NCI-H446 treated with DMSO at 0.1 percent for 48 hours (cell line): ENCODE data around the gene SLC25A5.
"Not testable (repeated sequence)": the region's sequence is repeated elsewhere in the genome, so short reads cannot be mapped to it uniquely, and the experiment has no call there.

Source experiments
- DNase-seq: peaks from one replicate; lab custom pipeline; 2025; lab: John Stamatoyannopoulos, UW

Gene SLC25A5

GRCh38 chrX:119477812-119478232 lies 9.6 kb downstream of the SLC25A5 start:
- DNase-seq = no peak

GRCh38 chrX:119478504-119478903 lies 10.3 kb downstream of the SLC25A5 start:
- DNase-seq = no peak

DNA sequence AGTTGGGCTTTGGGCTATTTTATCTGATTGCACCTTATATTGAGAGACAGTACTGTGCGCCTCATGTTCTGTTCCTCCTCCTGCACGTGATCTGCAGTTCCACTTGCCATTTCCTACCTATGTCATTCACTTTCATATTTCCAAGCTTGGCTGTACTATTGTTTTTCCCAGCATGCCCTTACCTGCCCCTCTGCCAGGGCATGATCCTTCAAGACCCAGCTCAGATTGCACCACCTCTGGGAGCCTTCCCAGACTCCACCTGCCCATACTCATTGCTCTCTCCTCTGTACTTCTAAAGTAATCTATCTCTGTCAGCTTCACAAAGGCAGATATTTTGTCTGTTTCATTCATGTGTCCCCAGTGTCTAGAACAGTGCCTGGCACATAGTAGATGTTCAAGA lies 11.6 kb downstream of the SLC25A5 start:
- no peak for DNase-seq

GRCh38 chrX:119481323-119481801 lies 13.1 kb downstream of the SLC25A5 start:
- no peak for DNase-seq

GRCh38 chrX:119482041-119482440 lies 13.8 kb downstream of the SLC25A5 start:
- no peak for DNase-seq

GRCh38 chrX:119482481-119483480 lies 14.5 kb downstream of the SLC25A5 start:
- DNase-seq = no peak

DNA sequence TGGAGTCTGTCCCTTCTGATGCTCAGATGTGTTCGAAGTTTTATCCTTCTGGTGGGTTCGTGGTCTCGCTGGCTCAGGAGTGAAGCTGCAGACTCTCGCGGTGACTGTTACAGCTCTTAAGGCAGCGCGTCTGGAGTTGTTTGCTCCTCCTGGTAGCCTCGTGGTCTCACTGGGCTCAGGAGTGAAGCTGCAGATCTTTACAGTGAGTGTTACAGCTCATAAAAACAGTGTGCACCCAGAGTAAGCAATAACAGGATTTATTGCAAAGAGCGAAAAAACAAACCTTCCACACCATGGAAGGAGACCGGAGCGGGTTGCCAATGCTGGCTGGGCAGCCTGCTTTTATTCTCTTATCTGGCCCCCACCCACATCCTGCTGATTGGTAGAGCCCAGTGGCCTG lies 18.5 kb downstream of the SLC25A5 start:
- no peak for DNase-seq

GRCh38 chrX:119487766-119488165 lies 19.5 kb downstream of the SLC25A5 start:
- DNase-seq = not testable (repeated sequence)

DNA sequence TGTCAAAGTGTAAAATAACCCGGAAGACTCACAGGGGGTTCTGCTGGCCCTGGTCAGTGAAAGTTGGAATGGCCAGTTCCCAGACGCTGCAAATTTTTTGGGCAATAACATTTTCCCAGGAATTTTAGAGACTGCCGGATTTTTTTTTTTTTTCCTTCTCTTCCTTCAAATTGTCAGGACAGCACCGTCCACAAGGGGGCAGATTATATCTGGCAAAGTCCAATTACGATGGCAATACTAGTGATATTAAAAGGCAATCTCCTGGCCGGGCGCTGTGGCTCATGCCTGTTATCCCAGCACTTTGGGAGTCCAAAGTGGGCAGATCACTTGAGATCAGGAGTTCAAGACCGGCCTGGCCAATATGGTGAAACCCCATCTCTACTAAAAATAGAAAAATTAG lies 20.5 kb downstream of the SLC25A5 start:
- DNase-seq = no peak

- DNase-seq = no peak
These were observed 21.2 kb downstream of the SLC25A5 start for GRCh38 chrX:119489212-119490074.

DNA sequence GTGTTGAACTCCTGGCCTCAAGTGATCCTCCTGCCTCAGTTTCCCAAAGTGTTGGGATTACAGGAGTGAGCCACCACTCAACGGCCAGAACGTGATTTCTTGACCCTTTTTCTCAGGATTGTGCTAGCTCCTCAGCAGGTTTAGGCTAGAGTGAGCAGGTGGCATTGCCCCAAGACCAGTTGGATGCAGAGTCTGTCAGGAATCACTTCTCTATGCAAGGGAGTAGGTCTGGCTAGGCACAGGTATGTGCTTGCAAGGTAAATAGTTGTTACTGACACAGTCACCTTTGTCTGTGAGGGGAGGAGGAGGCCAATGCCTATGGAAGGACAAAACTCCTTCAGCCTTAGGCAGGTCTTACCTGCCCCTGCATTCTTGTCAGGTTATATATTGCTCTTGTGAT lies 24.2 kb downstream of the SLC25A5 start:
- no peak for DNase-seq

- not testable (repeated sequence) for DNase-seq
These were observed 25.7 kb downstream of the SLC25A5 start for GRCh38 chrX:119493851-119494495.

DNA sequence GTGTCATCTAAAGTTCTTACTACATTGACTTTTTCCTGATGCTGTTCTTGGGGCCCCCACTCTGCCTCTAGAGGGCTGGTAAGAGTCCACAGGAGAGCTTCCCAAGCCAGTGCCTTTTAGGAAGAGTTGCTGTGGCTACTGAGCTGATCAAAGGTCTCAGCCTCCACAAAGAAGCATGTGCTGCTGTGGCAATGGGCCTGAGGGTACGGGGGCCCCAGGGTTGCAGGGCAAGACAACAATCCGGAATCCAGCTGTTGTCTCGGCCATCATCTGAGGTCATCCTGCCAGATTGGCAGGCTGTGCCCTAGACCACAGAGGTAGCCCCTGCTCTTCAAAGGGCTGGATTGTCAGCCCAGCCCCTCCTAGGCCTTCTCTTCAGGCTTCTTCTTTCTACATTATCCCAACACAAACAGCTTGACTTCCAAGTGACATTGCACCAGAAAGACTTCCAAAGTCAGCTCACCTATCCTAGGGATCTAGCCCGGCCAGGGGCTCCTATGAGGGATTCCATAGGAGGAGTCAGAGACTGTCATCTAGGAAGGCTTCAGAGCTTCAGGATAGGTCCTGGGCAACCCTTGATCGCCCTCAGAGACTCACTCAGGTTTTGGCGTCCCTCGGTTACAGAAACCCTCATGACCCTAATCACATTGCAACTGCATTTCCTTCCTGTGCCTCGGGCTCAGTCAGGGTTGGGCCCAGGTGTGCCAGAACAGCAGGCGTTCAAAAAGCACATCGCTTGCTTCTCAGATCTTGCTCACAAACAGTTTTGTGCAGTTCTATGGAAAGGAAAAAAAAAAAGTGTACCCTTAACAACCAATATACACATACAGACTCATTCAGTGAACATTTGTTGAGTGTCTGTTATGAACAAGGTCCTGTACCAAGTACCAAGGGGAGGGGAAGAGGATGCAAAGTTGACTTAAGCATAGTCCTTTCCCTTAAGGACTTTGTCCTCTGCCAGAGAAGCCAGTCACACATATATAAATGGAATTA lies 27.8 kb downstream of the SLC25A5 start:
- no peak for DNase-seq

- no peak for DNase-seq
These were observed 28.9 kb downstream of the SLC25A5 start for GRCh38 chrX:119497185-119497584.

DNA sequence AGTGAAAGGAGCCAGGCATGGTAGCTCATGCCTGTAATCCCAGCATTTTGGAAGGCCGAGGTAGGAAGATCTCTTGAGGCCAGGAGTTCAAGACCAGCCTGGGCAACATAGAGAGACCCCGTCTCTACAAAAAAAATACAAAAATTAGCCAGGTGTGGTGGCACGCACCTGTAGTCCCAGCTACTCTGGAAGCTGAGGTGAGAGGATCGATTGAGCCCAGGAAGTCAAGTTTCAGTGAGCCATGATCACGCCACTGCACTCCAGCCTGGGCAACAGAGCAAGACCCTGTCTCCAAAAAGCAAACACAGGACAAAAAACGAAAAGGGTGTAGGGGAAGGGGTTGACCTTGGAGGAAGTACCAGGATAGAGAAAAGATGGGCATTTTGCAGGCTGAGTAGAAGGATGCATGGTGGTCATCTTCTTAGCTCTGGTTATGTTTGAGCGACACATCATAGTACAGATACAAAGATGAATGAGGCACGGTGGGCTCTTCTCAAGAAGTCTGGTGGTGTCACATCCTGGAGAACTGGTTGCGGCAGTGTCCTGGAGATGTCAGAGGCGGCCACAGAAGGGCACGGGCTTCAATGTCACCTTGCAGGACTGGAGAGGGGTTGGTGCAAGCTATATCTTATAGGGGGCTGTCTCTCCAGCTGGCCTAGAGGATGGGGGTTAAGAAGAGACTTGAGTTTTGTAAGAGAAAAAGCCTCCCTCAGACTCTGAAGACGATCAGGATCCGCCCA lies 32.0 kb downstream of the SLC25A5 start:
- DNase-seq = no peak

- DNase-seq = no peak
These were observed 33.4 kb downstream of the SLC25A5 start for GRCh38 chrX:119501511-119502148.

DNA sequence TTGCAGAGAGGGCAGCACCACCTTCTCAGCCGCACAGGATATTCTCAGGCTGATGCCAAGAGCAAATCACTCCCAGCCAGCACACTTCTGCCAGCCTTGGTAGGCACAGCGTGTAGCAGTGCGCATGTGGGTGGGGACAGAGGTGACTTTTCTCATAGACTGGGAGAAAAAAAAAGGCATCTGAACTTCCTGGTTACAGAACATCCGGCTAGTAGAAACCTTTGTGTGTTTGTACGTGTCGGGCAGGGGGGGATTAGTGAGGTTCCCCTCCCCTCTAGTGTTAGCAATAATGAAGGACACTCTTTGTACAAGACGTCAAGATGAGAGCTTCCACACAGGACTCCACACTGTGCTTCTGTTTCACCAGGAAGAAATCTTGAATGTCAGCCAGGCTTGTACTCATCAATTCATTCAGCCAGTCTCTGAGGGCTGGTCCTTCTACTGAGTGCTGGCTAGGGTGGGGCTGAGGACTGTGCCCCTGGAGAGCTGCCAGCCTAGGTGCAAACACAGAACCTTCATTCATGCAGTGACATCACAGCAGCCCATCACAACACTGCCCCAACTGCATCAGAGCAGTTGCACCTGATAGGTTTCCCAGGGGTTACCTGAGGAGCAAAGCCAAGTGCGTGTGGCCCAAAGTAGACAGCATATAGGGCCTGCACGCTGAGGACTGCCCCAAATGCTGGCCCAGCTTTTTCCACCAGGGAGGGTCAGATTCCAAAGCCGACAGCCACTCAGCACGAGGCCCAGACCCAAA lies 34.7 kb downstream of the SLC25A5 start:
- DNase-seq = no peak

GRCh38 chrX:119503484-119503861 lies 35.2 kb downstream of the SLC25A5 start:
- peak; percentile 20 for DNase-seq

GRCh38 chrX:119505145-119505544 lies 36.9 kb downstream of the SLC25A5 start:
- not testable (repeated sequence) for DNase-seq
